GM21447 (cell line): ENCODE results near the gene LMX1A.

Experiments
- ATAC-seq: cut with Tn5 transposase; IDR thresholded peaks from one replicate; pipeline ENCODE4 v1.9.1; 2021; ENCODE audit not compliant: unreplicated experiment

Gene LMX1A

GRCh38 chr1:165276314-165276713 is 80.2 kb downstream of the LMX1A start:
- ATAC-seq, result no peak

GRCh38 chr1:165265196-165265838 is 91.2 kb downstream of the LMX1A start:
- no peak for ATAC-seq

GRCh38 chr1:165259706-165260428 is 96.6 kb downstream of the LMX1A start:
- ATAC-seq, result no peak

GRCh38 chr1:165259236-165259635 is 97.3 kb downstream of the LMX1A start:
- no peak for ATAC-seq

GRCh38 chr1:165257969-165258459 is 98.5 kb downstream of the LMX1A start:
- no peak for ATAC-seq

GRCh38 chr1:165254896-165255625 is 101.5 kb downstream of the LMX1A start:
- ATAC-seq, result no peak

GRCh38 chr1:165254376-165254775 is 102.1 kb downstream of the LMX1A start:
- no peak for ATAC-seq

GRCh38 chr1:165253818-165254254 is 102.7 kb downstream of the LMX1A start:
- ATAC-seq, result no peak

GRCh38 chr1:165248969-165249571 is 107.4 kb downstream of the LMX1A start:
- no peak for ATAC-seq

- ATAC-seq, result no peak
Observed at GRCh38 chr1:165241952-165242351, 114.6 kb downstream of the LMX1A start.

- no peak for ATAC-seq
Observed at GRCh38 chr1:165241321-165241720, 115.2 kb downstream of the LMX1A start.

GRCh38 chr1:165240492-165240891 is 116.0 kb downstream of the LMX1A start:
- no peak for ATAC-seq

GRCh38 chr1:165239873-165240272 is 116.6 kb downstream of the LMX1A start:
- no peak for ATAC-seq

GRCh38 chr1:165235777-165236291 is 120.7 kb downstream of the LMX1A start:
- ATAC-seq, result no peak

GRCh38 chr1:165235155-165235776 is 121.2 kb downstream of the LMX1A start:
- ATAC-seq, result no peak

GRCh38 chr1:165234149-165234548 is 122.4 kb downstream of the LMX1A start:
- ATAC-seq, result no peak

- ATAC-seq, result no peak
Observed at GRCh38 chr1:165228676-165229075, 127.8 kb downstream of the LMX1A start.

GRCh38 chr1:165228111-165228655 is 128.3 kb downstream of the LMX1A start:
- no peak for ATAC-seq

- ATAC-seq, result no peak
Observed at GRCh38 chr1:165226326-165226725, 130.2 kb downstream of the LMX1A start.

- ATAC-seq, result no peak
Observed at GRCh38 chr1:165225650-165226049, 130.9 kb downstream of the LMX1A start.
